CD8-positive, alpha-beta memory T cell (primary cell): Measurements from ENCODE around the gene SRSF2. TPM values are rescaled to one million over a fixed set of nuclear protein-coding genes. Genes with fewer than 3 reads are reported as not detected.

Experiments
- CTCF ChIA-PET: fragments of 350-600 bp; sonication (Branson Sonifier 250); formaldehyde crosslinking; loops from one replicate; lab custom pipeline; 2021; ENCODE audit warnings: antibody characterized with exemption; lab: Charles Lee
- POLR2A ChIA-PET: fragments of 350-600 bp; sonication (Branson Sonifier 250); formaldehyde crosslinking; loops from one replicate; lab custom pipeline; 2021; ENCODE audit warnings: antibody characterized with exemption; lab: Charles Lee
- DNase-seq, 5 donors: peaks; one replicate each; pipeline versions ENCODE4 v3.0.0 to v3.0.0-alpha.2; 2020 to 2022; ENCODE audit warnings: mixed read lengths in 1 of 5
- H3K27ac ChIP-seq: one replicate; pipeline ENCODE4 v1.7.0; 2013; ENCODE audit warnings: low read depth, mild to moderate bottlenecking, low read length, moderate library complexity
- H3K27me3 ChIP-seq: 2 replicates; pipeline ENCODE4 v1.7.0; 2013; ENCODE audit warnings: low read length, mild to moderate bottlenecking; ENCODE audit not compliant: insufficient read depth, poor library complexity, severe bottlenecking
- H3K36me3 ChIP-seq: 2 replicates; pipeline ENCODE4 v1.7.0; 2013; ENCODE audit warnings: mild to moderate bottlenecking, low read length, moderate library complexity; ENCODE audit not compliant: insufficient read depth
- H3K4me1 ChIP-seq: 2 replicates; pipeline ENCODE4 v1.7.0; 2013; ENCODE audit warnings: mild to moderate bottlenecking, low read length, moderate library complexity; ENCODE audit not compliant: insufficient read depth
- H3K4me3 ChIP-seq: 2 replicates; pipeline ENCODE4 v1.7.0; 2013; ENCODE audit warnings: mild to moderate bottlenecking, low read length
- H3K9me3 ChIP-seq: 2 replicates; pipeline ENCODE4 v1.7.0; 2013; ENCODE audit warnings: mild to moderate bottlenecking, low read length
- H3K27ac Mint-ChIP-seq, 8 donors: one replicate each; pipeline ENCODE4 v1.8.0; 2020 to 2021; ENCODE audit warnings: mixed read lengths in 8 of 8, mild to moderate bottlenecking in 6 of 8, inconsistent platforms in 3 of 8, moderate library complexity in 3 of 8
- H3K27me3 Mint-ChIP-seq, 2 donors: one replicate each; pipeline ENCODE4 v1.8.0; 2020 to 2021; ENCODE audit warnings: mixed read lengths in 2 of 2, mild to moderate bottlenecking in 1 of 2, moderate library complexity in 1 of 2
- H3K36me3 Mint-ChIP-seq, 3 donors: one replicate each; pipeline ENCODE4 v1.8.0; 2020 to 2021; ENCODE audit warnings: mixed read lengths in 3 of 3, inconsistent platforms in 1 of 3, mild to moderate bottlenecking in 1 of 3
- H3K4me1 Mint-ChIP-seq, 3 donors: one replicate each; pipeline ENCODE4 v1.8.0; 2020 to 2021; ENCODE audit warnings: mixed read lengths in 3 of 3, inconsistent platforms in 1 of 3, mild to moderate bottlenecking in 1 of 3
- H3K4me3 Mint-ChIP-seq, 7 donors: one replicate each; pipeline ENCODE4 v1.8.0; 2020 to 2021; ENCODE audit warnings: mixed read lengths in 7 of 7, mild to moderate bottlenecking in 6 of 7, moderate library complexity in 4 of 7, inconsistent platforms in 2 of 7
- H3K9me3 Mint-ChIP-seq, 5 donors: one replicate each; pipeline ENCODE4 v1.8.0; 2020 to 2022; ENCODE audit warnings: mixed read lengths in 5 of 5, mild to moderate bottlenecking in 3 of 5, moderate library complexity in 2 of 5, inconsistent platforms in 1 of 5
- polyA plus RNA-seq: library from polyadenylated mRNA; unstranded; fragments of 300-500 nt; fragmentation: Illumina TruSeq; gene quantifications from one replicate; pipeline ENCODE4 v1.2.3, GENCODE V29; 2021
- total RNA-seq, 2 experiments: library from RNA; stranded (reverse); gene quantifications; one replicate each; pipeline ENCODE4 v1.2.3, GENCODE V29; 2021

SRSF2 gene
- total and polyA plus RNA-seq, 3 experiments from 2014 or later: 111 to 630 (median 626) TPM

DNA sequence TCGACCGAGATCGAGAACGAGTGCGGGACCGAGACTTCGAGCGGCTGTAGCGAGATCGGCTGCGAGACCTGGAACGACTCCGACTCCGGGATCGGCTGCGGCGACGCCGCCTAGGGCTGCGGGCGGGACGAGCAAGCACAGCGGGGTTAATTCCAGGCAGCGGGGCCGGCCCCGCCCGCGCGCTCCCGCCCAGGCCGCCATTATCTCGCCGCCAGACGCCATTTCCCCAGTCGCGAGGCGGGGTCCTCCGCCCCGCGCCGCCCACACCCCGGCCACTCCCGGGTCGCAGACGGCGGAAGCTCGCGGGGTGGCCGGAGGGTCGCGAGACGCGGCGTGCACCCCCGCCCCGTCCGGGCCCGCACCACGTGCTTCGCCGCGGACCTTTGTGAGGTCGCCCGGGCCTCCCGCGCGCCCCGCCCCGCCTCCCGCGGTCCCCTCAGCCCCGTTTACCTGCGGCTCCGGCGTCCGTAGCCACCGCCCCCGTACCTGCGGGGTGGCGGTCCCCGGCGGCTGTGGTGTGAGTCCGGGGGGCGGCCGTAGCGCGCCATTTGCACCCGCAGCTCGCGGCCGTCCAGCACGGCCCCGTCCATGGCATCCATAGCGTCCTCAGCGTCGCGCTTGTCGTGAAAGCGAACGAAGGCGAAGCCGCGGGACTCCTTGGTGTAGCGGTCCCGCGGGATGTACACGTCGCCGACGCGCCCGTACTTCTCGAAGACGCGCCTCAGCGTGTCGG lies 616 bp downstream of the SRSF2 start:
- peak overlapping the region; percentile 85 to 98 (median 97) for H3K4me3 Mint-ChIP-seq
- Histone ChIP-seq H3K36me3 (peaks cover 37% of the 10 kb centered on the region), H3K4me1 (peaks cover 67% of the 10 kb centered on the region), H3K9me3 (no peaks in the 10 kb centered on the region), H3K4me3 (peak overlapping the region; percentile 94), H3K27ac (peak overlapping the region; percentile 95), H3K27me3 (no peaks in the 10 kb centered on the region)
- H3K27me3 Mint-ChIP-seq: no peaks in the 10 kb centered on the region
- H3K36me3 Mint-ChIP-seq: peaks cover 24 to 73% (median 27%) of the 10 kb centered on the region in 3 donors
- H3K27ac Mint-ChIP-seq: peak overlapping the region; percentile 99 to 100 (median 99)
- ChIA-PET POLR2A (interaction anchor here (0.6 to 5.5 kb wide), 12 partner anchors 9 to 1771 kb away, joined by 3 to 112 read pairs (median 6); partner anchors contain the start of genes JMJD6 and METTL23), CTCF (interaction anchor here (0.9 to 2.8 kb wide), 4 partner anchors 10 to 101 kb away, joined by 3 to 18 read pairs (median 4); partner anchors contain the start of genes JMJD6 and METTL23)
- peaks cover 59 to 77% (median 73%) of the 10 kb centered on the region in 3 donors for H3K4me1 Mint-ChIP-seq
- no peaks in the 10 kb centered on the region for H3K9me3 Mint-ChIP-seq
- DNase-seq: peak; percentile 51 to 78 (median 61)

DNA sequence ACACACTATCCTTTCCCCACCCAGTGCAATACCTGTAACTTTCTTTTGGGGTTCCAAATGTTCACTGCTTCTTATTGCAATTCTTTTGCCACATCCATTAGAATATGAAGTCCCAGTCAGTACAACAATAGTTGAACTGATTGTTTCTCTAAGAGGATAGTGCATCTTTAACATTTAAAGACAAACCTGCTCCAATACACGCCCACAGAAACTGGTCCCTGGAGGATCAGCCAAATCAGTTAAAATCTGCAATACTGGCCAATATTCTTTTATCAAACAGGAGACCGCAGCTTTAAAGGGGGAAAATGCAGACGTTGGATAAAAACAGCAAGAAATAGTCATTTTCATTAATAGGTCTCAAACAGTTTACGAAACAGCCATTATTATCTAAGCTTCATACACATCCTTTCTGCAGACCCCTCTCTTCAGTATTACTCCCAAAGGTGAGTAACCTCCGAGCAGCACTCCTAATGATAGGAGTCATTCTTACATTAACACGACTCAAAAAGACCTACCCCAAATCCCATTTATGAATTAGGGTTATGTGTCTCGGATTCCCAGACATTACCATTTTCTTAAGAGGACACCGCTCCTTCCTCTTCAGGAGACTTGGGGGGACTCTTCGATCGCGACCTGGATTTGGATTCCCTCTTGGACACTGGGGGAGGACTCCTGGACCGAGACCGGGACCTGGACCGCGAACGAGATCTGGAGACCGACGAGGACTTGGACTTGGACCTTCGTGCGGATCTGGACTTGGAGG lies 1.4 kb downstream of the SRSF2 start:
- H3K27me3 ChIP-seq: no peaks in the 10 kb centered on the region
- H3K27ac Mint-ChIP-seq: peak overlapping the region; percentile 92 to 100 (median 98)
- no peaks in the 10 kb centered on the region for H3K9me3 ChIP-seq
- H3K9me3 Mint-ChIP-seq: no peaks in the 10 kb centered on the region
- ChIA-PET POLR2A (interaction anchor here (0.7 to 5.5 kb wide), 5 partner anchors 8 to 45 kb away, joined by 4 to 112 read pairs (median 10); partner anchors contain the start of genes JMJD6 and METTL23), CTCF (interaction anchor here (1.0 to 2.8 kb wide), 5 partner anchors 9 to 102 kb away, joined by 3 to 18 read pairs (median 6); partner anchors contain the start of genes JMJD6 and METTL23)
- DNase-seq: no peak
- H3K4me1 ChIP-seq: peaks cover 72% of the 10 kb centered on the region
- H3K36me3 ChIP-seq: peaks cover 41% of the 10 kb centered on the region
- peaks cover 24 to 72% (median 27%) of the 10 kb centered on the region in 3 donors for H3K36me3 Mint-ChIP-seq
- H3K4me3 ChIP-seq: peak overlapping the region; percentile 94
- no peaks in the 10 kb centered on the region for H3K27me3 Mint-ChIP-seq
- peak overlapping the region; percentile 85 to 98 (median 97) for H3K4me3 Mint-ChIP-seq
- H3K4me1 Mint-ChIP-seq: peaks cover 60 to 77% (median 74%) of the 10 kb centered on the region in 3 donors
- H3K27ac ChIP-seq: peak overlapping the region; percentile 95

DNA sequence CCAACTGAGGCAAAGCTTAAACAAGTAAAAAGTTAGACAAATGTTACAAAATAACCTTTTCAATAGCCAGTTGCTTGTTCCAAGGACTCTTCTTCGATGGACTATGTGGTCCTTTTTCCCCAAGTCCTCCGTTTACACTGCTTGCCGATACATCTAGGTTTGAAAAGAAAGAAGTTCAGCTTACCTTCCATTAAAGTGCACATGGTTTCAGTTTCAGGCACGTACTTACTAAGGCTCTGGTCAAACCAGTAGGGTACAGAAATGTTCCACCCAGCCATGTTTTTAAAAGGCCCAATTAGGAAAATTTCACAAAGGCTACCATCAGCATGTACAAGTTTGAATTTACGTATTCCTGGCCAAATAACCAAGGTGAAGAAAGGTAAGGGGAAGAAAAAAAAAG lies 2.1 kb downstream of the SRSF2 start:
- H3K27me3 Mint-ChIP-seq: no peaks in the 10 kb centered on the region
- no peaks in the 10 kb centered on the region for H3K27me3 ChIP-seq
- peak in 1 of 5 donors; percentile 32 for DNase-seq
- peak overlapping the region; percentile 85 to 98 (median 97) for H3K4me3 Mint-ChIP-seq
- peak overlapping the region; percentile 95 for H3K27ac ChIP-seq
- H3K9me3 Mint-ChIP-seq: no peaks in the 10 kb centered on the region
- peak overlapping the region; percentile 94 for H3K4me3 ChIP-seq
- ChIA-PET POLR2A (interaction anchor here (0.7 to 5.5 kb wide), 4 partner anchors 8 to 46 kb away, joined by 4 to 112 read pairs (median 8); partner anchors contain the start of genes JMJD6 and METTL23), CTCF (interaction anchor here (1.3 to 2.8 kb wide), 4 partner anchors 8 to 21 kb away, joined by 3 to 18 read pairs (median 6); partner anchors contain the start of genes JMJD6 and METTL23)
- peaks cover 61 to 73% (median 71%) of the 10 kb centered on the region in 3 donors for H3K4me1 Mint-ChIP-seq
- H3K36me3 Mint-ChIP-seq: peaks cover 24 to 73% (median 27%) of the 10 kb centered on the region in 3 donors
- H3K4me1 ChIP-seq: peaks cover 72% of the 10 kb centered on the region
- H3K27ac Mint-ChIP-seq: peak overlapping the region in 7 of 8 donors; percentile 88 to 100 (median 97)
- no peaks in the 10 kb centered on the region for H3K9me3 ChIP-seq
- peaks cover 42% of the 10 kb centered on the region for H3K36me3 ChIP-seq

DNA sequence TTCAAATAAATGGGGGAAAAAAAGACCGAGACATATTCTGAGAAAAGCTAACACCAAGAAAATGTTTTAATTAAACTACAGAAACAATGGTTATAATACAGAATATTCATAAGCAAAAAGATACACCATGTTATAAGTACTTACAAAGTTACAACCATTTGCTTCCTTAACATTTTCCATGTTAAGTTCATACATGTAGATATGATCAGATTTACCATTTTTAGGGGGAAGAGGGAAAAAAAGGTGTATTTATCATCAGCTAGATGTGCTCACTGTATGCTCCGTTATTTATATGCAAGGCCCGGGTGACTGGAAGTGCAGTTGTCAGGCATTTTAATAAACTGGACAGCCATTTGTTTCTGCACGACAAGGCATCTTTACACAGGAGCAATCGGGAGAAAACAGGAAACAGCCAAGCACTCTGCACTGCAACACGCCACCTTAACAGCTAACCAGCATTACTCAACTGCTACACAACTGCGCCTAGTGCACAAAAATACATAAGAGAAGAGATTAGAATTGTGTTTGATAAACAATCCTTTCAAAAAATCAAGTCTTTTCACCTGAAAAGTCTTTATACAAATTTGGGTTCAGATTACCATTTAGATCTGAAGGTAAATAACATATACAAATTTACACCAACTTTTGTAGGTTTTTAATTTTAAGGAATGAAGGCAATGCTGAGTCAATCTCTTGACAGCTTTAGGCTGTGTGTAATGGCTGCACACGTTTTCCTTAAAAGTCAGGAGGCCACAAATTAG lies 2.9 kb downstream of the SRSF2 start:
- Mint-ChIP-seq H3K36me3 (peaks cover 24 to 79% (median 27%) of the 10 kb centered on the region in 3 donors), H3K4me1 (peaks cover 63 to 75% (median 72%) of the 10 kb centered on the region in 3 donors), H3K27ac (peak overlapping the region; percentile 59 to 100 (median 97)), H3K27me3 (no peaks in the 10 kb centered on the region), H3K4me3 (peak overlapping the region; percentile 85 to 98 (median 97)), H3K9me3 (no peaks in the 10 kb centered on the region)
- Histone ChIP-seq H3K9me3 (no peaks in the 10 kb centered on the region), H3K27me3 (no peaks in the 10 kb centered on the region), H3K27ac (peak overlapping the region; percentile 95), H3K36me3 (peaks cover 49% of the 10 kb centered on the region), H3K4me1 (peaks cover 74% of the 10 kb centered on the region), H3K4me3 (peak overlapping the region; percentile 94)
- CTCF ChIA-PET: interaction anchor here (1.3 to 2.0 kb wide), 3 partner anchors 12 to 20 kb away, joined by 3 to 7 read pairs (median 6); no protein-coding TSS in a partner anchor
- no peak for DNase-seq
- POLR2A ChIA-PET: interaction anchor here (0.6 to 5.5 kb wide), 3 partner anchors 7 to 578 kb away, joined by 4 to 112 read pairs (median 4); partner anchors contain the start of genes JMJD6 and METTL23

DNA sequence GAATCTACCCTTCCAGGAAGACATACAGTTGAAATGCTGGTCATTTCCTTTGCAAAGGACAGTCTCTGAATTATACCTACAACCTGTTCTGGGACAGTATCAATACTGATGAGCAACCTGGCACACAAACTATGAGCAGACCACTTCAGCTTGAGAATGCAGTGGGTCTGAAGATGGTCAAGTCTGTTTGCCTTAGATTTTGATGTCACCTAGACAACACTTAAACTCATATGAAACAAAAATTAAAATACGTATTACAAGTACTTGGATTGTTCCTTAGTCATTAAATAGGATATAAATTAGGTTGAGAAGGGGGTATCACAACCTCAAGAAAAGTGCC lies 3.5 kb downstream of the SRSF2 start:
- Mint-ChIP-seq H3K27me3 (no peaks in the 10 kb centered on the region), H3K27ac (peak overlapping the region; percentile 59 to 100 (median 92)), H3K4me1 (peaks cover 57 to 71% (median 69%) of the 10 kb centered on the region in 3 donors), H3K4me3 (peak overlapping the region; percentile 14 to 98 (median 95)), H3K9me3 (no peaks in the 10 kb centered on the region), H3K36me3 (peaks cover 24 to 80% (median 27%) of the 10 kb centered on the region in 3 donors)
- Histone ChIP-seq H3K27me3 (no peaks in the 10 kb centered on the region), H3K36me3 (peaks cover 49% of the 10 kb centered on the region), H3K9me3 (no peaks in the 10 kb centered on the region), H3K4me3 (no peak overlapping the region), H3K27ac (no peak overlapping the region), H3K4me1 (peaks cover 68% of the 10 kb centered on the region)
- CTCF ChIA-PET: no interaction called here
- POLR2A ChIA-PET: interaction anchor here (1.3 kb wide), 1 partner anchor 18 kb away, joined by 4 read pairs; no protein-coding TSS in a partner anchor
- DNase-seq: no peak

DNA sequence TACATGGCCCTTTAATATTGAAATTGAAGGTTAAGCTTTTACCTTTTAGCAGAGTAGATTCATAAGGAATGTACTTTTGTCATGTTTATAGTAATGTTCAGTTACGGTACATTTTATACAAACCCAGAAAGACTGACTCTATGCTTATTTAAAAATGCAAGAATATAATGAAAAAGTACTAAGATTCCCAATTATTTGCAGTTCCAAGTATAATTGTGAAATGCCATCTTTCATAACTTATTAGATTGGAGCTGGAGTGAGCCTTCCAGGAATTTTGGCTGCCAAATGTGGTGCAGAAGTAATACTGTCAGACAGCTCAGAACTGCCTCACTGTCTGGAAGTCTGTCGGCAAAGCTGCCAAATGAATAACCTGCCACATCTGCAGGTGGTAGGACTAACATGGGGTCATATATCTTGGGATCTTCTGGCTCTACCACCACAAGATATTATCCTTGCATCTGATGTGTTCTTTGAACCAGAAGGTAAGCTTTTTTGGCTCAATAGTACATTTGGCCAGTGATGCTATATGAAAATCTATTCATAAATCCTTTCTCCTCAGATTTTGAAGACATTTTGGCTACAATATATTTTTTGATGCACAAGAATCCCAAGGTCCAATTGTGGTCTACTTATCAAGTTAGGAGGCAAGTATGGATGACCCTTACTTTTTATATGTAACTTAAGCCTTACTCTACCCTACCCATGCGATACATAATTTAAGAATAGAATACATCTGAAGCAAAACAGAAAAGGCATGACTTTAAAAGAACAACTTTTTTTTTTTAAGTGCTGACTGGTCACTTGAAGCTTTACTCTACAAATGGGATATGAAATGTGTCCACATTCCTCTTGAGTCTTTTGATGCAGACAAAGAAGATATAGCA lies 4.2 kb downstream of the SRSF2 start:
- no peak for DNase-seq
- Mint-ChIP-seq H3K27ac (peak overlapping the region; percentile 48 to 100 (median 92)), H3K27me3 (no peaks in the 10 kb centered on the region), H3K36me3 (peaks cover 24 to 76% (median 27%) of the 10 kb centered on the region in 3 donors), H3K4me3 (peak overlapping the region; percentile 14 to 98 (median 95)), H3K4me1 (peaks cover 51 to 71% (median 69%) of the 10 kb centered on the region in 3 donors), H3K9me3 (no peaks in the 10 kb centered on the region)
- POLR2A ChIA-PET: interaction anchor here (1.3 kb wide), 1 partner anchor 17 kb away, joined by 4 read pairs; no protein-coding TSS in a partner anchor
- CTCF ChIA-PET: interaction anchor here (1.6 kb wide), 1 partner anchor 18 kb away, joined by 3 read pairs; no protein-coding TSS in a partner anchor
- no peaks in the 10 kb centered on the region for H3K9me3 ChIP-seq
- H3K36me3 ChIP-seq: peaks cover 49% of the 10 kb centered on the region
- H3K4me3 ChIP-seq: no peak overlapping the region
- no peaks in the 10 kb centered on the region for H3K27me3 ChIP-seq
- no peak overlapping the region for H3K27ac ChIP-seq
- H3K4me1 ChIP-seq: peaks cover 67% of the 10 kb centered on the region
